DMS153 (cell line): ENCODE measurements around the gene ARHGEF39.
A peak's percentile ranks its signal among the peaks of the same experiment; 100 is the strongest.
"Not testable (repeated sequence)": the region's sequence is repeated elsewhere in the genome, so short reads cannot be mapped to it uniquely, and the experiment has no call there.

Source experiments
- DNase-seq: peaks from one replicate; lab custom pipeline; 2025; lab: John Stamatoyannopoulos, UW

The ARHGEF39 gene

DNA sequence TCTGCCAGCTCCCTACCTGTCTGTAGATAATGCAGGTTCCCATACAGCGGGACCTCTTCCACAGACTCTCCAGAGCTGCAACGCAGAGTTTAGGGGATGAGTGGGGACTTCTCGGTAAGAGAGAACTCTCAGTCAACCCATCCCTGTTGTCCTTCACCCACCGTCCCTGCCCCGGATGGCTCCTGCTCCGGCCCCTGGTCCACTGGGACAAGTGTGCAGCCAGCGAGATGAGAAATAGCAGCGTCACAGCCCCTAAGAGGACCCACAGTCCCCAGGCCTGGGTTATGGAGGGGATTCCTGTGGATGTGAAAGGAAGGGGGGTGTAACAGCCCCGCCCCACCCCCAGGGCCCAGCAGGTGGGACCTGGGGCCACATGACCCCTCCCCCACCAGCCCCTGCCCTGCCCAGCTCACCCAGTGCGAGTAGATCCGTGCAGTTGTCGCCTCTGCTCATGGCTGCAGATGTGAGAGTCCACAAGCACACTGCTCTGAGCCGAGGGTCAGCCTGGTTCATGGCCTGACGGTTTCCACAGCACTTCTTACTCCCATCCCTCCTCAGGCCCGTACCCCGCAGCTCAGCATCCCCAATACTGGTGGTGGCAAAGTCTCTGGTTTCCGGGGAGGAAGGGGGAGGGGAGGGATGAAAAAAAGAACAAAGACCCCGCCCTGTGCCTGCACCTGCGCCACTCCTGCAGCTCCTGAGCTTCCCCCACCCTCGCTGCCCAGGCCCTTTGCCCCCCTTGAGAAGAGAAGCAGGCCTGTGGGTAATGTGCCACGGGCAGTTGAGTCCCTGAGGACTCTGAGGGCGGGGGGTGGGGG, 14.4 kb downstream of the ARHGEF39 start, which contains the start of gene SIT1:
SIT1 (minus strand) TSS at position 591 of the 818 bp plus-strand sequence; CDS start at position 513, 78 bp downstream.
- no peak for DNase-seq

DNA sequence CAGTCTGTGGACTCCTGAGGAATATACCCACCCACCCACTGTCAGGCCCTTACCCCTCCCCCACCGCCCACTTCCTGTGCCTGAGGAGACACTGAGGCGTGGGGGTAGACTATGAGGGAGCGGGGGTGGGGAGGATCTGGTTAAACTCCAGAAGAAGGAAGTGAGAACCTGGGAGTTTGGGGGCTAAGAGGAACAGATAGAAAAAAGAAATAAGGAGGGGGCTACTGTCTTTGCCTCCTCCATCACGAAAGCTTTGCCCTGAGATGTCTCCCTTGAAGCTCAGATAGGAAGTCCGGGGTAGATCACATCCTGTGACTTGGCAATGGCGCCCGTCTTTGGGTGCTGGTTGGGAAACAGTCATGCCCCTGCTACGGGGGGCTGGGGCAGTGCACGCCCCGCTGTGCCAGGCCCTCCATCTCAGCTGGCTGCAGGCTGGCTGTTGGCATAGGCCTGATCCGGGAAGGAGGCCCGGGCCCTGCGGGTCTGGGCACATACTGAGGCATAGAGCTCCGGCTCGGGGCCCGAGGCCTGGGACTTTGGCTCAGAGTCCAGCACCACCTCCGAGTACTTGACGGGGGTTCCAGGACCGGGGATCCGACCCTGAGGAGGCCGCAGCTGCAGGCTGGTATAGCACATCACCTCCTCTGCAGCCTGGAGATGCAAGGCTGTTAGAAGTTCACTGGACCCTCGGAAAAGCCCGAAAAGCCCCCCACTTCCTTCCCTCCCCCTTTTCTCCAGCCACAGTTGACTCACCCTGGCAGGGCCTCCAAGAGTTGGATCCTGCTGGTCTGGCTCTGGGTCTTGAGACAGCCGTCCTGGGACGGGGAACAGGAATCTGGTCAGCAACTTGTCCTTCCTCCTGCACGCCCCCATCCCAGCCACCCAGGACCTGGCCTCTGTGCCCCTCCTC, 15.3 kb downstream of the ARHGEF39 start:
- no peak for DNase-seq

DNA sequence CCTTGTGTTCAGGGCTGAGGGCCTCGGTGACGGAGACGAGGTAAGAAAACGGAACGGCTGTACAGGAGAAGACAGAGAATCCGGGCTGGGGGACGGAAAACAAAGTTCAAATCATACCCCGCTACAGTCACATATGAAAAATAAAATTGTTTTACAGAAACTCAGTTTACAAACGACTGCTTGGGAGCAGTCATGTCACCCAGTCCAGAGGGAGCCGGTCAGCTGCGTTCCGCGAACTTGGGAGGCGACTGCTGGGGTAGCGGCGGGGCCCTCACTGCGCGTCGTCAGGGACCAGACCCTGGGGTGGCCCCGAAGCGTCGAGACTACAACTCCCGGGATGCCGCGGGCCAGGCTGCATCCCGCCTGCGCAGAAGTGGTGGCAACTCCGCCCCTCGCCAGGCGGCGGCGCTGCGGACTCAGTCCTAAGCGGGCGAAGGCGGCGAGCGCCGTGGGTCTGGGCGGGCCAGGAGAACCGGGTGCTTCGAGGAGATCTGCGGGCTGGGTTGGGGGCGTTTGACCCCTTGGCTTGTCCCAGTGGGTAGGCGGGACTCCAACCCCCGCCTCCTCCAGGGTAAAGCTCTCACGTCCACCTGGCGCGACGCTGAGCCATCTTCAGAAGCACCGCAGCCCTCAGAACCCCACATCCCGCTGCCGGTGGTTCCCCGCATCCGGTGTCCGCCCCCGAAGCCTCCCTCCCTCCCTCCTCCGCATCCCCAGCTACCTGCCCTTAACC, 18.3 kb downstream of the ARHGEF39 start:
- peak; percentile 72 for DNase-seq

DNA sequence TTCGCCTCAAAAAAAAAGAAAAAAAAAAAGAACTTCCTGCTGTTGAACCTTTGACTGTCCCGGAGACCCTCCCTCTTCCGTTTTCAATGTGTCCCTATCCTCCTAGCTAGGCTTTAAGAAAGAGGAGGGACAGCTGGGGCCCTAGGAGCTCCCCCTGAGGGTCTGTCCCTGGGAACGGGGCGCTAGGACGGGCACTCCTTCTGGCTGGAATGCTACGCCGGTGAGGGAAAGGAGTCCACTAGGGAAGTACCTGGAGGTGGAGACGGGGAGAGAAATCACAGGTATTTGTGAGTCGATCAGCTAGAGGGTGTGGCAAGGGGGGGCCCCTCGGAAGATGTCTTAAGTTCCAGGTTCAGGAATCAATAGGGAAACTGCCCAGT, 18.9 kb downstream of the ARHGEF39 start:
- peak; percentile 13 for DNase-seq

DNA sequence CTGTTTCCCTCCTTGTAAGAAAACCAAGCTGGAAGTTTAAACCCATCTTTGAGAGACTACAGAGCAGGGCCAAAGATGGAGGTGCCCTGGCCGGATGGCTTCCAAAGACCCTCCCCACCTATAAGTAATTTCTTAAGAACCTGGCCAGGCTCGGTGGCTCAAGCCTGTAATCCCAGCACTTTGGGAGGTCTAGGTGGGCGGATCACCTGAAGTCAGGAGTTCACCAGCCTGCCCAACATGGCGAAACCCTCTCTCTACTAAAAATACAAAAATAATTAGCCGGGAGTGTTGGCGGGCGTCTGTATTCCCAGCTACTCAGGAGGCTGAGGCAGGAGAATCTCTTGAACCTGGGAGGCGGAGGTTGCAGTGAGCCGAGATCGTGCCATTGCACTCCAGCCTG, 19.3 kb downstream of the ARHGEF39 start:
- not testable (repeated sequence) for DNase-seq

DNA sequence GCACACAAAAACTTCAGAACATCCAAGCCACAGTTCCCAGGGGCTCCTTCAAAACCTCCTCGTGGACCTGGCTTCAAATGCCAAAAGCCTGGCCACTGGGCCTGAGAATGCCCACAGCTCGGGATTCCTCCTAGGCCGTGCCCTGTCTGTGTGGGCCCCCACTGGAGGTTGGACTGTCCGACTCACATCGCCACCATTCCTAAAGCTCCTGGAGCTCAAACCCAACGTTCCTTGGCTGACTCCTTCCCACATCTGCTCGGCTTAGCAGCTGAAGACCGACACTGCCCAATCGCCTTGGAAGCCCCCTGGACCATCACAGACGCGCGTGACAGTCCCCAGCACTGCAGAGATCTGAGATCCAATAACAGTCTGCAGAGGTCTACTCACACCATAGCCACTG, 21.9 kb downstream of the ARHGEF39 start:
- DNase-seq = no peak

DNA sequence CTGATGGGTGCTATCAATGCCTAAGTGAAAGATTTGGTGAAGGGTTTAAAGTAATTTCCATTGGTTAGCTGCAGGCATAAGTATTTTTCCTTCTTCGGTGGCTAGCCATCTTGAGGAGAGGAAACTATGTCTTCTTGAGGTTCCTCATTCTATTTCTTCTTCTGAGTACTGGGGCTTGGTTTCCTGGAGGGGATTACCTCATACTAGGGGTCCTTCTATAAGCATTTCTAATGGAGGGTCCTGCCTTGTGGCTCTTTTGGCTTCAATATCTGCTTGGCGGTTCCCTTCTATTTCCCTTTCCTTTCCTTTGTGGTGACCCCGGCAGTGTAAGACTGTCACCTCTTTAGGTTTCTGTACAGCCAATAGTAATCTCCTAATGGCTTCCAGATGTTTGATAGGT, 23.5 kb downstream of the ARHGEF39 start:
- DNase-seq = not testable (repeated sequence)

DNA sequence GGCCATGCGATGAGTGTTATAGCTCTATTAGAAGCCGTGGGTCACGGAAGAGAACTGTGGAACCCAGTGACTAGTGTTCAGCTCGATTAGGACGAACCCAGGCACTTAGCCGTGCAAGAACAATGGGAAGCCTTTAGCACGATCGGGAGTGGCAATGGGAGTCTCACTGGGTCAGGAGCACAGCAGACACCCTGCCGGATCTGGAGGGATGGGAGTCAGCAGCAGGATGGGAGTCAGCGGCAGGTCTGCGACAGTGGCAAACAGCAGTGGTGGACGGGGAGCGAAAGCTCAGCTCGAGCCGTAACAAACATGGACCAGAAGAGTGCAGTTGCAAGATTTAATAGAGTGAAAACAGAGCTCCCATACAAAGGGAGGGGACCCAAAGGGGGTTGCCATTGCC, 24.6 kb downstream of the ARHGEF39 start:
- DNase-seq = not testable (repeated sequence)

DNA sequence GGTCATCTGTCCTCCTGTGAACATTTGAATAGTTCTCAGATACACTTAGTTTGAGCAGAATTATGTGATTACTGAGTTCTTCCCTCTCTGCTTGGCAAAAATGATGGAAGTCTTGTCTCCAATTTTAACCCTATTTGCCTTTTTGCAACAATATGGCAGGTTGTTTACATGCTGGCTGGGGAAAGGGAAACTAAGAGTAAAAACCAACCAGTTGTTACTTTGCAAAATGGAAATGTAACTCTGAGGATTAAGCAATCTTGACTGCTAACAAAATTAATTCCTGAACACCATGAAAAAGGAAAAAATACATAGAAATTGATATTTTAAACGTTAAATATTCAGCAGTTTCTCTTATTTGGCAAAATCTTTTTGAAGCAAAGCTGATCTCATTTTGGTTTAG, 25.4 kb downstream of the ARHGEF39 start:
- DNase-seq = no peak

DNA sequence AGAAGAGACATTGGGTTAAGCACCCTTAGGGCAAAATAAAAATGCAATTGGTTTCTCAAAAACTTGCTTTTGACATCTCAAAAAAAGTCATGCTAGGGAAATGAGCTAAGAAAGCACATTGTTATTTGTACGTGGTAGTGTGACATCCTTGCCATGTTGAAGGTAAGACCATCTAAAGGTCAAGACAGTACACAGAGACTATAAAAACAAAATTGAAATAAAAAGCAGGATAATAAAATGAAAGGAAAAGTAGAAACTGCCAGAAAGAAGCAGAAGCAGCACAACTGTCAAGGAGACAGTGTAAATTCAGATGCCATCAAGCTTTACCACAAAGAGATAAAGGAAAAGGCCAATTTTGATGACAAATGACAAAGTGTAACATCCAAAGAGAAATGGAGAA, 25.8 kb downstream of the ARHGEF39 start:
- DNase-seq = not testable (repeated sequence)

DNA sequence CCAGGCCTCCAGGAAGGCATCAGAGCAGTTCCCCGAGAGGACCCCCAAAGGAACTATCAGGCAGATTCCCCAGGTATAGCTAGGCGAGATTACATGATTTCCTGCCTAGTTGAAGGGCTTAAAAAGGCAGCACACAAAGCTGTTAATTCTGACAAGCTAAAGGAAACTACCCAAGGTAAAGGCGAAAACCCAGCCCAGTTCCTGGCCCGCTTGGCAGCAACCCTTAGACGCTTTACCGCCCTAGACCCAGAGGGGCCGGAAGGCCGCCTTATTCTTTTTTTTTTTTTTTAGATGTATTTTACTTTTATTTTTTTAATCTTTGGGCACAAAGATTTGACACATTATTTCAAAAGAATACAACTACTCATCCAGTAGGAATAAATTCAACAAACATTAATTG, 26.2 kb downstream of the ARHGEF39 start:
- not testable (repeated sequence) for DNase-seq

DNA sequence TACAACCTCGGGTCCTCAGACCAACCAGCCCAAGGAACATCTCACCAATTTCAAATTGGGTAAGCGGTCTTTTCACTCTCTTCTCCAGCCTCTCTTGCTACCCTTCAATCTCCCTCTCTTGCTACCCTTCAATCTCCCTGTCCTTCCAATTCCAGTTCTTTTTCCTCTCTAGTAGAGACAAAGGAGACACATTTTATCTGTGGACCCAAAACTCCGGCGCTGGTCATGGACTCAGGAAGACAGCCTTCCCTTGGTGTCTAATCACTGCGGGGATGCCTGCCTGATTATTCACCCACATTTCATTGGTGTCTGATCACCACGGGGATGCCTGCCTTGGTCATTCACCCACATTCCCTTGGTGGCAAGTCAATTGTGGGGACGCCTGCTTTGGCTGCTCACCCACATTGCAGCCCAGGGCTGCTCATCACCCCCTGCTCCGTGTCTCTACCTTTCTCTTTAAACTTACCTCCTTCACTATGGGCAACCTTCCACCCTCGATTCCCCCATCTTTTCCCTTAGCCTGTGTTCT, 27.5 kb downstream of the ARHGEF39 start:
- not testable (repeated sequence) for DNase-seq

DNA sequence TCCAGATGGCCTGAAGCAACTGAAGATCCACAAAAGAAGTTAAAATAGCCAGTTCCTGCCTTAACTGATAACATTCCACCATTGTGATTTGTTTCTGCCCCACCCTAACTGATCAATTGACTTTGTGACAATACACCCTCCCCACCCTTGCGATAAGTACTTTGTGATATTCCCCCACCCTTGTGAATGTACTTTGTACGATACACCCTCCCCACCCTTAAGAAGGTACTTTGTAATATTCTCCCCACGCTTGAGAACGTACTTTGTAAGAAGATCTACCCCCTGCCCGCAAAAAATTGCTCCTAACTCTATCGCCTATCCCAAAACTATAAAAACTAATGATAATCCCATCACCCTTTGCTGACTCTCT, 28.1 kb downstream of the ARHGEF39 start:
- DNase-seq = not testable (repeated sequence)

DNA sequence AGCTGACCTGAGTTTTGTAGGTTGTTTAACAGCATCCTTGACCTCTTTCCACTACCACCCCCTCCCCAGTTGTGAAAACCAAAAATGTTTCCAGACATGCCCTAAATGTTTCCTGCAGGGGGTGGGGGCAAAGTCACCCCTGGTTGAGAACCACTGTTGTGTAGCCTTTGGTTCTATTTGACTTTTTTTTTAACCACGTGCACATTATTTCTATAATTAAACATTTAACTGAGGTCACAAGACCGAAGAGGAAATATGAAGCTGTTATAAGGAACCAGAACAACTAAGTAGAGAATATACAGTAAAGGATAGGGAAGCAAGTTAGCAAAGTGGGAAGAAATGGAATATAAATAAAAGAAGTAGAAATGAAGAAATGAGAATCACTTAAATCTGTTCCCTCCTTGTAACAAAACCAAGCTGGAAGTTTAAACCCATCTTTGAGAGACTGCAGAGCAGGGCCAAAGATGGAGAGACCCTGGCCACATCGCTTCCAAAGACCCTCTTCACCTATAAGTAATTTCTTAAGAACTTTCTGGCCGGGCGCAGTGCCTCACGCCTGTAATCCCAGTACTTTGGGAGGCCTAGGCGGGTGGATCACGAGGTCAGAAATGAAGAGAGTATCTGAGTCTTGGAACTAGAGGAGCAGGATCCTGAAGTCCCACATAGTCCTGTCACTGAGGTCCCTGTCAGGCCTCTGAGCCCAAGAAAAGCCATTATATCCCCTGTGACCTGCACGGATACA, 28.7 kb downstream of the ARHGEF39 start:
- no peak for DNase-seq

DNA sequence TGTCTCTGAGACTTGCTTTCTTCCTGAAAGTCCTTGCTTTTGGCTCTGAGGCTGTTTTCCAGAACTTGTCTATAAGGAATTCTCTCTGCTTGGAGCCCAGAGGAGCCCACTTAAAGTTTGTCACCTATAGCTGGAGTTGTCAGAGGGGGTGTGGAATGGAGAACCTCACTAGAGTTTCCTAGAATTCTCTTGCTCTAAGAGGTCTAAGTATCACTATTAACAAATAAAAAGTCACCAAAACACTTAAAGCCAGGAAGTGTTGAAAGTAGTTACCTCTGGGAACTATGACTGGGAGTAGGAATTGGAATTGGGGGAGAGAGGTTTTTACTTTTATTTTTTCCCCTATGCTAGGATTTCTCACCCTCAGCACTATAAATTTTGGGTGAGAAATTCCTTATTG, 29.3 kb downstream of the ARHGEF39 start:
- no peak for DNase-seq

DNA sequence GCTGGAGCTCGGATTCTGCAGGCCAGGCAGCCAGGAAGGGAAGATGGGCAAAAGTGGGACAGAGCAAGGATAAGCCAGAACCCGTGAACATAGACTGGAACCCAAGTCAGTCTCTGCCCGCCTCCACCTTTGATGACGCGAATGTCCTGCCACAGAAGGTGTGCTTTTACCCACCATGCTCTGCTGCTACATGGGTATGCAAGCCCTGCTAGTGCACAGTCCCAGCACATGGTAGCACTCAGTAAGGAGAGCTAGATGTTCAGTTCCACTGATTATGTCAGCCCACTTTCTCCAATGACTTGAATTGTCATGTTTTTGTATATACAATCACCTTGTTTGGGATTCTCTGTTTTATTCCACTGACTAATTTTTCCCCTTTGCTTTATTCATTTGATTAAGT, 35.4 kb downstream of the ARHGEF39 start:
- DNase-seq = no peak

DNA sequence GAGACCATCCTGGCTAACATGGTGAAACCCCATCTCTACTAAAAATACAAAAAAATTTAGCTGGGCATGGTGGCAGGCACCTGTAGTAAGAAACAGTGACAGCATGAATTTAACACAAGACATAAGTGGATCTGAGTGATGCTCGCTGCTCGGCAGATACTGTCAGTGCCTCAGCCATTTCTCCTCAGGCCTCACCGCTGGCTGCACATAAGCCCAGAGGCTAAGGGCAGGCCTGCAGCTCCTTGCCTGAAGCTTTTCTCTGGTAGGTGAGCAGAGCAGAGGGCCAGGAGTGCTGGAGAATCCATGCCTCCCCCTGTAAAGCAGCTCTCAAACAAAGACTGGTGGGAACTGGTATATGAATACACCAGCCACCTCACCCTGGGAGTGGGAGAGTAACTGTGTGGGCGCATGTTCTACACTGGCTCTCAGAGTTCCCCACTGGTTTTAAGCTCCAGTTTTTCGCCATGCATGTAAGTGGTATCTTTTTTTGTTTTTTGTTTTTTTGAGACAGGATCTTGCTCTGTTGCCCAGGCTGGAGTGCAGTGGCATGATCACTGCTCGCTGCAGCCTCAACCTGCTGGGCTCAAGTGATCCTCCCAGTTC, 36.5 kb downstream of the ARHGEF39 start:
- no peak for DNase-seq

DNA sequence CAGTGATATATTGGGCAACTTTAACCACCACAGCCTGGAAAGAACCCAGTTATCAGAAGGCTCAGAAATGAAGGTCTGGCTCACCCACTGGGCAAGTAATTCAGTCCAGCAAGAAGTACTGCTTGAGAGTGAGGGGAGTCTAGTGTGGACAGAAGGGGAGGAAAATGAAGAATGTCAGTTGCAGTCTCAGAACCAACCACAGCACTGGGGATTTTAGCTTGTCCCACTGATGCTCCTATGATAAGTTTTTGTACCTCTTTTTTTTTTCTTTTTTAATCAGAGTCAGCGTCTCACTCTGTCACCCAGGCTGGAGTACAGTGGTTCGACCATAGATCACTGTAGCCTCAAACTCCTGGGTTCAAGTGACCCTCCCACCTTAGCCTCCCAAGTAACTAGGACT, 37.4 kb downstream of the ARHGEF39 start:
- DNase-seq = no peak

DNA sequence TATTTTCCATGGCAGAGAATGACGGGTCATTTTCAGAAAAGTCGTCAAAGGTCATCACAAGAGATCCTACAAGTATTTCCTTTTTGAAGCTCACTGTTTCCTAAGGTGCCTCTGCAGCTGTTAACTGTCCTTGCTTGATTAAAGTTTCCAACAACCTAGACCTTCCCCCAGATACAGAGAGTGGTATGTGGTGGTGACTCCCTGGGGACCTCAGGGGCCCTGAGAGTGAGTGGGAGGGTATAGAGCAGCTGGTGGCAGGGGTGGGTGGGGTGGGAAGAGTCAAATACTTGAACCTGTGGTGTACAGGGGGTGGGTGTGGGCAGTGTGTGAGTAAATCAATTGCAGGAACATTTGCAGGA, 45.2 kb downstream of the ARHGEF39 start:
- no peak for DNase-seq

DNA sequence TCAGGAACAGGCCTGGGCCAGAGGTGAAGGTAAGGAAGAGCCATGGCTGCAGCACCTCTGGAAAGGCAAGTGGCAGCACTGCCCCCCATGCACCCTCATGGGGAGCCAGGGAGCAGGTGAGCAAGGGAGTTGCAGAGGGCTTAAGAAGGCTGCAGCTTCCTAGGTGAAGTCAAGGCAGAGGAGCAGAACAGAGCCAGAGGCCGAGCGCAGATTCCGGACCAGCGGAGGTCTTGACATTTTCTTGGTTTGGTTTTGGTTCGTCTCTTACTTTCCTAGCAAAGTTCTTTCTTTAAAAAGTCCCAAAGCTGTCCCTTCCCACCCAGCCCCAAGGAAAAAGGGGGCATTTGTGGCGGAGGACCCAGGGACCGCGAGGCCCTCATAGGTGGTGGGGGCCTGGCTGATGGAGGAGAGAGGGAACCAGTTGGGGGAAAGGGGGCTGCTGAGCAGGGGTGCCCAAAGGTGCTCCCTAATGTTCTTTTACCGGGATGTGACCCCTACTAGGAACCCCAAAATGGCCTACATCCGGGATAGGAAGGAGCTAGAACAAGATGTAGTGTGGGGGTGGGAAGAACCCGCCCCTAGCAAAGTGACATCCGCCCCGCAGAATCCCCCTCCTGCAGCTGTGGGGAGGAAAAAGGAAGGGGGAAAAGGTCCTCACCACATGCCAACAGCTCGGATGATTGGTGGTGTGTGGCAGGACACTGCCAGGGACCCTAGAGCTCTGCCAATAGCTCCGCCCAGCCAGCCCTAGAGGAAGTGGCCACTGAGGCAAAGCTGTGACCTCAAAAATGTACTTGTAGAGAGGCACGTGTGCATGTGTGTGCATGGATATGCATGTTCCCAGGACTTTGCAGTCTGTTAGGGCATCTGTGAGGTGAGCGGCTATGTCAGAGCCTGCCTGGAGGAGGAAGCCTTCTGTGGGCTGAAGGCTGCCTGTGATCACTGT, 45.9 kb downstream of the ARHGEF39 start:
- DNase-seq = no peak
